ENCODE measurements around the gene MRC2. TPM values are rescaled to one million over a fixed set of nuclear protein-coding genes. Genes with fewer than 3 reads are reported as not detected.

The MRC2 gene
- total RNA-seq, 1 experiment from 2014 or later = 10.7 TPM

- Histone ChIP-seq H3K9me2 (ENCODE audit: insufficient read depth) (no peaks in the 10 kb centered on the region), H3K27me3 (ENCODE audit: insufficient read depth, low read length) (no peaks in the 10 kb centered on the region), H3K9ac (ENCODE audit: low read length) (no peak overlapping the region), H3K79me2 (ENCODE audit: insufficient read depth, low read length) (no peaks in the 10 kb centered on the region), H3K36me3 (ENCODE audit: control insufficient read depth in 1 of 2, insufficient read depth in 2 of 2, low read length in 2 of 2) (no peaks in the 10 kb centered on the region), H3K4me3 (replicated peaks in 1 of 2; ENCODE audit: low read depth in 1 of 2, low read length in 2 of 2) (no peak overlapping the region), H3K9me3 (ENCODE audit: control insufficient read depth in 1 of 2, insufficient read depth in 1 of 2, low read depth in 1 of 2, low read length in 2 of 2) (peaks cover 4 to 24% of the 10 kb centered on the region in 2 experiments; a peak in 2 of 4 replicates), H3K4me1 (ENCODE audit: control insufficient read depth in 1 of 2, insufficient read depth in 2 of 2, low read length in 2 of 2) (peaks cover 18 to 32% of the 10 kb centered on the region in 2 experiments), H4K20me1 (ENCODE audit: insufficient read depth) (no peaks in the 10 kb centered on the region), H3K4me2 (ENCODE audit: low read length) (no peak overlapping the region), H3K27ac (ENCODE audit: low read depth, low read length) (no peak overlapping the region), H2AFZ (ENCODE audit: low read depth, low read length, poor library complexity, severe bottlenecking) (no peak overlapping the region)
- ChIA-PET CTCF (no interaction called here), POLR2A (no interaction called here), RAD21 (ENCODE audit: low non-redundant PET in 1 of 2, low total read pairs in 2 of 2, uncharacterized antibody in 2 of 2, unreplicated experiment in 2 of 2) (no interaction called here)
- TF ChIP-seq TCF7L2 (IDR thresholded peaks at IDR 0.05; ENCODE audit: borderline replicate concordance, extremely low read depth, insufficient read depth, insufficient read length) (no peak), CEBPB (IDR thresholded peaks at IDR 0.05; ENCODE audit: low read depth) (no peak), SRF (IDR thresholded peaks at IDR 0.05; ENCODE audit: low read depth) (no peak), SIN3A (IDR thresholded peaks at IDR 0.05; ENCODE audit: low read depth) (no peak), RAD21 (IDR thresholded peaks at IDR 0.05; ENCODE audit: low read depth) (no peak), JUND (IDR thresholded peaks at IDR 0.05) (no peak), EZH2 (IDR thresholded peaks at IDR 0.05) (no peak), SP1 (IDR thresholded peaks at IDR 0.05; ENCODE audit: low read depth) (no peak), ATF3 (IDR thresholded peaks at IDR 0.05) (no peak), EZH2phosphoT487 (IDR thresholded peaks at IDR 0.05; ENCODE audit: borderline replicate concordance) (no peak), POLR2AphosphoS5 (IDR thresholded peaks at IDR 0.05; ENCODE audit: low read depth, low read length) (no peak), FOSL1 (IDR thresholded peaks at IDR 0.05; ENCODE audit: low read depth) (no peak), ZNF274 (IDR thresholded peaks at IDR 0.05; ENCODE audit: low read depth, low read length) (no peak), YY1 (IDR thresholded peaks at IDR 0.05; ENCODE audit: extremely low read depth, insufficient replicate concordance, low read depth, low read length) (no peak), CBX3 (IDR thresholded peaks at IDR 0.05; ENCODE audit: low read depth) (no peak), ELF1 (IDR thresholded peaks at IDR 0.05; ENCODE audit: borderline replicate concordance, low read depth) (no peak)
- TF ChIP-seq, protein P1, sequence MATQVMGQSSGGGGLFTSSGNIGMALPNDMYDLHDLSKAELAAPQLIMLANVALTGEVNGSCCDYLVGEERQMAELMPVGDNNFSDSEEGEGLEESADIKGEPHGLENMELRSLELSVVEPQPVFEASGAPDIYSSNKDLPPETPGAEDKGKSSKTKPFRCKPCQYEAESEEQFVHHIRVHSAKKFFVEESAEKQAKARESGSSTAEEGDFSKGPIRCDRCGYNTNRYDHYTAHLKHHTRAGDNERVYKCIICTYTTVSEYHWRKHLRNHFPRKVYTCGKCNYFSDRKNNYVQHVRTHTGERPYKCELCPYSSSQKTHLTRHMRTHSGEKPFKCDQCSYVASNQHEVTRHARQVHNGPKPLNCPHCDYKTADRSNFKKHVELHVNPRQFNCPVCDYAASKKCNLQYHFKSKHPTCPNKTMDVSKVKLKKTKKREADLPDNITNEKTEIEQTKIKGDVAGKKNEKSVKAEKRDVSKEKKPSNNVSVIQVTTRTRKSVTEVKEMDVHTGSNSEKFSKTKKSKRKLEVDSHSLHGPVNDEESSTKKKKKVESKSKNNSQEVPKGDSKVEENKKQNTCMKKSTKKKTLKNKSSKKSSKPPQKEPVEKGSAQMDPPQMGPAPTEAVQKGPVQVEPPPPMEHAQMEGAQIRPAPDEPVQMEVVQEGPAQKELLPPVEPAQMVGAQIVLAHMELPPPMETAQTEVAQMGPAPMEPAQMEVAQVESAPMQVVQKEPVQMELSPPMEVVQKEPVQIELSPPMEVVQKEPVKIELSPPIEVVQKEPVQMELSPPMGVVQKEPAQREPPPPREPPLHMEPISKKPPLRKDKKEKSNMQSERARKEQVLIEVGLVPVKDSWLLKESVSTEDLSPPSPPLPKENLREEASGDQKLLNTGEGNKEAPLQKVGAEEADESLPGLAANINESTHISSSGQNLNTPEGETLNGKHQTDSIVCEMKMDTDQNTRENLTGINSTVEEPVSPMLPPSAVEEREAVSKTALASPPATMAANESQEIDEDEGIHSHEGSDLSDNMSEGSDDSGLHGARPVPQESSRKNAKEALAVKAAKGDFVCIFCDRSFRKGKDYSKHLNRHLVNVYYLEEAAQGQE (IDR thresholded peaks at IDR 0.05; ENCODE audit: low read depth) = no peak
- TF ChIP-seq, protein P2, sequence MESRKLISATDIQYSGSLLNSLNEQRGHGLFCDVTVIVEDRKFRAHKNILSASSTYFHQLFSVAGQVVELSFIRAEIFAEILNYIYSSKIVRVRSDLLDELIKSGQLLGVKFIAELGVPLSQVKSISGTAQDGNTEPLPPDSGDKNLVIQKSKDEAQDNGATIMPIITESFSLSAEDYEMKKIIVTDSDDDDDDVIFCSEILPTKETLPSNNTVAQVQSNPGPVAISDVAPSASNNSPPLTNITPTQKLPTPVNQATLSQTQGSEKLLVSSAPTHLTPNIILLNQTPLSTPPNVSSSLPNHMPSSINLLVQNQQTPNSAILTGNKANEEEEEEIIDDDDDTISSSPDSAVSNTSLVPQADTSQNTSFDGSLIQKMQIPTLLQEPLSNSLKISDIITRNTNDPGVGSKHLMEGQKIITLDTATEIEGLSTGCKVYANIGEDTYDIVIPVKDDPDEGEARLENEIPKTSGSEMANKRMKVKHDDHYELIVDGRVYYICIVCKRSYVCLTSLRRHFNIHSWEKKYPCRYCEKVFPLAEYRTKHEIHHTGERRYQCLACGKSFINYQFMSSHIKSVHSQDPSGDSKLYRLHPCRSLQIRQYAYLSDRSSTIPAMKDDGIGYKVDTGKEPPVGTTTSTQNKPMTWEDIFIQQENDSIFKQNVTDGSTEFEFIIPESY (IDR thresholded peaks at IDR 0.05; ENCODE audit: extremely low read depth, insufficient replicate concordance, low read length) = no peak
- BruUV-seq (replicated peaks) = no TSS peak
- DNase-seq (ENCODE audit: low read depth, low spot score) (no peak), ATAC-seq (no peak)
- intact Hi-C loops (cut with micrococcal nuclease) = no loop called here
Observed at GRCh38 chr17:62705778-62706597, 78.5 kb downstream of the MRC2 start.
